ENCODE measurements around the gene BCL11A. TPM values are rescaled to one million over a fixed set of nuclear protein-coding genes. Genes with fewer than 3 reads are reported as not detected.

The BCL11A gene
- total RNA-seq, 6 experiments from 2014 or later, result 1.1 to 3.0 (median 1.9) TPM

GRCh38 chr2:60492548-60492947 is 60.9 kb downstream of the BCL11A start:
- Mint-ChIP-seq H3K4me3 (no peak overlapping the region), H3K27ac (no peak overlapping the region), H3K27me3 (ENCODE audit: insufficient read depth) (peaks cover 1% of the 10 kb centered on the region; the same call in 1 of the 2 replicates), H3K36me3 (ENCODE audit: low read depth) (no peaks in the 10 kb centered on the region), H3K4me1 (ENCODE audit: low read depth) (peaks cover 5% of the 10 kb centered on the region; the same call in 1 of the 2 replicates), H3K9me3 (no peaks in the 10 kb centered on the region; the same call in 1 of the 2 replicates)
- no peak for TF ChIP-seq CTCF (IDR thresholded peaks at IDR 0.05)
- no peak for DNase-seq

- H3K27me3 Mint-ChIP-seq (ENCODE audit: insufficient read depth), result peaks cover 1% of the 10 kb centered on the region; the same call in 1 of the 2 replicates
- TF ChIP-seq CTCF (IDR thresholded peaks at IDR 0.05), result no peak
- no peak for DNase-seq
- no peaks in the 10 kb centered on the region; the same call in 1 of the 2 replicates for H3K9me3 Mint-ChIP-seq
- H3K36me3 Mint-ChIP-seq (ENCODE audit: low read depth), result no peaks in the 10 kb centered on the region
- H3K4me3 Mint-ChIP-seq, result no peak overlapping the region
- H3K27ac Mint-ChIP-seq, result no peak overlapping the region
- H3K4me1 Mint-ChIP-seq (ENCODE audit: low read depth), result peaks cover 11% of the 10 kb centered on the region; the same call in 1 of the 2 replicates
These were observed 62.6 kb downstream of the BCL11A start for GRCh38 chr2:60490848-60491247.

- no peak for TF ChIP-seq CTCF (IDR thresholded peaks at IDR 0.05)
- no peak overlapping the region for H3K4me3 Mint-ChIP-seq
- H3K27me3 Mint-ChIP-seq (ENCODE audit: insufficient read depth), result peaks cover 1% of the 10 kb centered on the region; the same call in 1 of the 2 replicates
- peaks cover 14% of the 10 kb centered on the region; the same call in 1 of the 2 replicates for H3K4me1 Mint-ChIP-seq (ENCODE audit: low read depth)
- no peak for DNase-seq
- H3K27ac Mint-ChIP-seq, result no peak overlapping the region
- no peaks in the 10 kb centered on the region for H3K36me3 Mint-ChIP-seq (ENCODE audit: low read depth)
- no peaks in the 10 kb centered on the region; the same call in 1 of the 2 replicates for H3K9me3 Mint-ChIP-seq
These were observed 63.0 kb downstream of the BCL11A start for GRCh38 chr2:60490441-60490840.

- H3K4me3 Mint-ChIP-seq, result no peak overlapping the region
These were observed 64.2 kb downstream of the BCL11A start for GRCh38 chr2:60489289-60489688.

GRCh38 chr2:60488291-60488690 is 65.2 kb downstream of the BCL11A start:
- Mint-ChIP-seq H3K4me3 (no peak overlapping the region; the same call in 1 of the 2 replicates), H3K36me3 (ENCODE audit: low read depth) (no peaks in the 10 kb centered on the region), H3K27me3 (ENCODE audit: insufficient read depth) (peaks cover 1% of the 10 kb centered on the region; the same call in 1 of the 2 replicates), H3K9me3 (no peaks in the 10 kb centered on the region; the same call in 1 of the 2 replicates), H3K27ac (no peak overlapping the region), H3K4me1 (ENCODE audit: low read depth) (peaks cover 32% of the 10 kb centered on the region)
- DNase-seq, result no peak
- no peak for TF ChIP-seq CTCF (IDR thresholded peaks at IDR 0.05)

More at GRCh38 chr2:60489289-60489688, 64.2 kb downstream of the BCL11A start:
- Mint-ChIP-seq H3K9me3 (no peaks in the 10 kb centered on the region; the same call in 1 of the 2 replicates), H3K36me3 (ENCODE audit: low read depth) (no peaks in the 10 kb centered on the region), H3K4me1 (ENCODE audit: low read depth) (peaks cover 22% of the 10 kb centered on the region), H3K27ac (no peak overlapping the region), H3K27me3 (ENCODE audit: insufficient read depth) (peaks cover 1% of the 10 kb centered on the region; the same call in 1 of the 2 replicates)
- TF ChIP-seq CTCF (IDR thresholded peaks at IDR 0.05), result no peak
- no peak for DNase-seq
